ENCODE data around the gene NUDT13.

Gene NUDT13

DNA sequence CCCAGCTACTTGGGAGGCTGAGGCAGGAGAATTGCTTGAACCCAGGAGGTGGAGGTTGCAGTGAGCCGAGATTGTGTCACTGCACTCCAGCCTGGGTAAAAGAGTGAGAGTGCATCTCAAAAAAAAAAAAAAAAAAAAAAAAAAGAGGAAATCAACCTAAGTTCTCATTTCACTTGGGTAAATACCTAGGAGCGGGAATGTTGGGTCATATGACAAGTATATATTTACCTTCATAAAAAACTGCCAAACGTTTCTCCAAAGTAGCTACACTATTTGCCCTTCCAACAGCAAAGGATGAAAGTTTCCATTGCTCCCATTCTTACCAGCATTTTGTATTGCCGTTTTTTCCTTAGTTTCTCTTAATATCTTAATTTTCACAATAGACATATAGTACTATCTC is 23.4 kb upstream of the NUDT13 start:
- no peak overlapping the region for H4K5ac ChIP-seq (ENCODE audit: low read length)
- no peak overlapping the region for H3K4me2 ChIP-seq (ENCODE audit: low read length)
- WGBS (ENCODE audit: extremely low coverage, insufficient coverage, low lambda C conversion rate) = no CpG with 5 or more reads among the region's 4 CpGs
- H4K8ac ChIP-seq (ENCODE audit: low read depth, low read length) = no peak overlapping the region
- H2BK5ac ChIP-seq (ENCODE audit: low read length) = no peak overlapping the region
- H3K18ac ChIP-seq (ENCODE audit: low read length) = no peak overlapping the region
- no peak overlapping the region for H3K4ac ChIP-seq (ENCODE audit: low read depth, low read length)
- peaks cover 11% of the 10 kb centered on the region for H3K79me2 ChIP-seq (ENCODE audit: control insufficient read depth, insufficient read depth, low read length)
- H3K27ac ChIP-seq (ENCODE audit: low read depth, low read length) = no peak overlapping the region
- H3K9ac ChIP-seq (ENCODE audit: low read length) = no peak overlapping the region
- no peak overlapping the region for H2BK15ac ChIP-seq (replicated peaks; ENCODE audit: low read depth)
- no peak overlapping the region for H2BK120ac ChIP-seq (ENCODE audit: low read depth, low read length)
- H3K79me1 ChIP-seq (ENCODE audit: low read length) = peaks cover 14% of the 10 kb centered on the region
- H3K4me1 ChIP-seq (ENCODE audit: control insufficient read depth, low read depth, low read length) = no peaks in the 10 kb centered on the region
- H3K27me3 ChIP-seq (ENCODE audit: insufficient read depth, low read length, poor library complexity) = no peaks in the 10 kb centered on the region
- H3K23ac ChIP-seq (ENCODE audit: low read length) = no peak overlapping the region
- DNase-seq = no peak
- H2AK5ac ChIP-seq (ENCODE audit: low read length) = no peak overlapping the region
- no peak overlapping the region for H3K56ac ChIP-seq (ENCODE audit: low read length)
- no peak overlapping the region for H3K4me3 ChIP-seq (ENCODE audit: low read length)
- no peaks in the 10 kb centered on the region for H3K36me3 ChIP-seq (ENCODE audit: control insufficient read depth, insufficient read depth, low read length)

DNA sequence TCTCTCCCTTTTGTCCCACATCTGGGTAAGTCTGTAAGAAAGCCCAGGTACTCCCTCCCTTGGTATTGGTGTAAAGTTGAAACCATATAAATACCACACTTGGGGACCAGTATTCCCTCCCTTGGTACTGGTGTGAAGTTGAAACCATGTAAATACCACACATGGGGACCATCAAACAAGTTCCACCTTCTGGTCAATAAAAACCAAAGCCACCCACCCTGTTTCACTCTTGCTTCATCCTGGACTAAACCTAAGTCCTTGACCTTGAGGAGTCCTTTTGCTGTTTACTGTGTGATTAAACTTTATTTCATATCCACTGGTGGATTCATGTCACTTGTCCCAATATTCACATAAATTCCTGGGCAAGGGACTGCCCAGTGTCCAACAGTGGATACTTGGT is 22.0 kb upstream of the NUDT13 start:
- Histone ChIP-seq H4K8ac (ENCODE audit: low read depth, low read length) (no peak overlapping the region), H3K4me3 (ENCODE audit: low read length) (no peak overlapping the region), H4K5ac (ENCODE audit: low read length) (no peak overlapping the region), H3K27ac (ENCODE audit: low read depth, low read length) (no peak overlapping the region), H3K36me3 (ENCODE audit: control insufficient read depth, insufficient read depth, low read length) (no peaks in the 10 kb centered on the region), H3K4me2 (ENCODE audit: low read length) (no peak overlapping the region), H3K56ac (ENCODE audit: low read length) (no peak overlapping the region), H2BK120ac (ENCODE audit: low read depth, low read length) (no peak overlapping the region), H3K23ac (ENCODE audit: low read length) (no peak overlapping the region), H3K79me1 (ENCODE audit: low read length) (peaks cover 16% of the 10 kb centered on the region), H3K4me1 (ENCODE audit: control insufficient read depth, low read depth, low read length) (no peaks in the 10 kb centered on the region), H3K79me2 (ENCODE audit: control insufficient read depth, insufficient read depth, low read length) (peaks cover 16% of the 10 kb centered on the region), H3K4ac (ENCODE audit: low read depth, low read length) (no peak overlapping the region), H3K9ac (ENCODE audit: low read length) (no peak overlapping the region), H3K18ac (ENCODE audit: low read length) (no peak overlapping the region), H3K27me3 (ENCODE audit: insufficient read depth, low read length, poor library complexity) (no peaks in the 10 kb centered on the region), H2BK15ac (replicated peaks; ENCODE audit: low read depth) (no peak overlapping the region), H2BK5ac (ENCODE audit: low read length) (no peak overlapping the region), H2AK5ac (ENCODE audit: low read length) (no peak overlapping the region)
- no peak for DNase-seq

GRCh38 chr10:73092830-73093229 is 17.4 kb upstream of the NUDT13 start:
- Histone ChIP-seq H3K18ac (ENCODE audit: low read length) (no peak overlapping the region), H2AK5ac (ENCODE audit: low read length) (no peak overlapping the region), H3K56ac (ENCODE audit: low read length) (no peak overlapping the region), H3K27me3 (ENCODE audit: insufficient read depth, low read length, poor library complexity) (no peaks in the 10 kb centered on the region), H3K4me1 (ENCODE audit: control insufficient read depth, low read depth, low read length) (peaks cover 2% of the 10 kb centered on the region), H3K79me1 (ENCODE audit: low read length) (peaks cover 11% of the 10 kb centered on the region), H2BK15ac (replicated peaks; ENCODE audit: low read depth) (no peak overlapping the region), H3K79me2 (ENCODE audit: control insufficient read depth, insufficient read depth, low read length) (peaks cover 25% of the 10 kb centered on the region), H2BK5ac (ENCODE audit: low read length) (no peak overlapping the region), H3K9ac (ENCODE audit: low read length) (no peak overlapping the region), H2BK120ac (ENCODE audit: low read depth, low read length) (no peak overlapping the region), H3K4me2 (ENCODE audit: low read length) (no peak overlapping the region), H4K5ac (ENCODE audit: low read length) (no peak overlapping the region), H3K4ac (ENCODE audit: low read depth, low read length) (no peak overlapping the region), H3K36me3 (ENCODE audit: control insufficient read depth, insufficient read depth, low read length) (no peaks in the 10 kb centered on the region), H4K8ac (ENCODE audit: low read depth, low read length) (no peak overlapping the region), H3K27ac (ENCODE audit: low read depth, low read length) (no peak overlapping the region), H3K4me3 (ENCODE audit: low read length) (no peak overlapping the region), H3K23ac (ENCODE audit: low read length) (no peak overlapping the region)
- no CpG with 5 or more reads among the region's 3 CpGs for WGBS (ENCODE audit: extremely low coverage, insufficient coverage, low lambda C conversion rate)
- no peak for DNase-seq

DNA sequence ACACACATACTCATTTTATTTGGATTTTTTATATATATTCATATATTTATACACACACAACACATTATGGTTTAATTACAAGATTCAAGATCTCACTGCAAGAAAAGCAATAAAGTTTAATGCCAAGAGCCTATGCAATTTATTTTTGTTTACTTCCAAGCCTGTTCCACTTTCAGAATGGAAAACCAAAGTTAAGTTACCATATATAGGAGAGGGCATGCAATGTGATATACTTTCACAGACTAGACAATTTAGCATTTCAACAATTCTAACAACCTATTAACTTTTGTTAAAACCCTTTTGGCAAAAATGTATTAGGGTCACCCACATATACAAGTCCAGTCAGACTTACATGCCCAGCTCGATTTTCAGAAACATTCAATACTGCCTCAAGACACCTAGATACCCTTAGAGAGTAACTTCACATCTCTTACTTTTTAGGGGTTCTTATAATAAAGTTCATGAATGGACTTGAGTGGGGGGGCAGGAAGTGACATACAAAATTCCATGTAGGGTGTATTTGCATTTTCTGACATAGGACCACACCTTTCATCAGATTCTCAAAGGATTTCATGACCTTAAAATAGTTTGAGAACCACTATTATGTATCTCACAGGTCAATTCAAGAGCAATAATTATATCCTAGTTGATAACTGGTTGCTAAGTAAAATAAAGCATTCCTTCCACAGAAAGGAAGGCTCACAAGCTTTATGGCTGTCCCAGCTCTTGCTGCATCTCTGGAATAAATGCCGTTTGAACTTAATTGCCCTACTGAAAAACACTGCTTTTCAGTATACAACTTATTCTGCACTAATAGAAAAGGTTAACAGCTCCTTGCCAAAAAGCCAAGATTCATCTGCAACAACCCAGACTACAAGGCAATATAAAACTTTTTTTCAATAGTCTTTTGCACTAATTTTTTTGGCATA is 16.1 kb upstream of the NUDT13 start:
- Histone ChIP-seq H3K79me1 (ENCODE audit: low read length) (peaks cover 6% of the 10 kb centered on the region), H2BK120ac (ENCODE audit: low read depth, low read length) (no peak overlapping the region), H3K27ac (ENCODE audit: low read depth, low read length) (no peak overlapping the region), H3K9ac (ENCODE audit: low read length) (peak overlapping the region; percentile 36), H3K79me2 (ENCODE audit: control insufficient read depth, insufficient read depth, low read length) (peaks cover 19% of the 10 kb centered on the region), H4K5ac (ENCODE audit: low read length) (no peak overlapping the region), H3K27me3 (ENCODE audit: insufficient read depth, low read length, poor library complexity) (no peaks in the 10 kb centered on the region), H3K36me3 (ENCODE audit: control insufficient read depth, insufficient read depth, low read length) (no peaks in the 10 kb centered on the region), H2BK15ac (replicated peaks; ENCODE audit: low read depth) (no peak overlapping the region), H3K23ac (ENCODE audit: low read length) (no peak overlapping the region), H3K56ac (ENCODE audit: low read length) (peak overlapping the region; percentile 57), H4K8ac (ENCODE audit: low read depth, low read length) (no peak overlapping the region), H2BK5ac (ENCODE audit: low read length) (no peak overlapping the region), H3K4me2 (ENCODE audit: low read length) (peak overlapping the region; percentile 46), H3K4me1 (ENCODE audit: control insufficient read depth, low read depth, low read length) (peaks cover 2% of the 10 kb centered on the region), H3K4ac (ENCODE audit: low read depth, low read length) (no peak overlapping the region), H2AK5ac (ENCODE audit: low read length) (no peak overlapping the region), H3K4me3 (ENCODE audit: low read length) (no peak overlapping the region), H3K18ac (ENCODE audit: low read length) (no peak overlapping the region)
- no CpG with 5 or more reads among the region's 2 CpGs for WGBS (ENCODE audit: extremely low coverage, insufficient coverage, low lambda C conversion rate)
- no peak for DNase-seq

DNA sequence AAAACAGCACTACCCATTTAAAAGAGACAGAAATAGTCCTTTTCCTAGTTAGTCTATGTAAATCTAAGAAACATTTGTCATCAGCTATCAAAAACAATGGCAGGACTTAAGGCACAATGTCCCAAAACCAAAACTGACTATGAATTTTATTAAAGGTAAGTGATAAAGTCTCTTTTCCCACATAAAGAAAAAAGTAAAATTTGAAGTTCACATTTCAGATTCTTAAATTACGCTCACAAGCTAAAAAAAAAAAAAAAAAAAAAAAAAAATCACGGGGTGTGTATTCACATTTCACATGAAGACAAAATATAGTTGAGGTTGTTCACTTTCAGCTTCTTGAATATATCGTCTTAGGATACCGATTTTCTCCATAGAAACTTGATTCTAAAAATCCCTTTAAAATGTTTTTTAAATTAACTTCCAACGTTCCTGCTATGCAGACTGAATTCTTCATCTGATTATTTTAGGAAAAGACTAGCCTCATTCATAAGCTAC is 15.2 kb upstream of the NUDT13 start:
- Histone ChIP-seq H3K18ac (ENCODE audit: low read length) (no peak overlapping the region), H2AK5ac (ENCODE audit: low read length) (no peak overlapping the region), H4K8ac (ENCODE audit: low read depth, low read length) (no peak overlapping the region), H2BK5ac (ENCODE audit: low read length) (no peak overlapping the region), H3K4ac (ENCODE audit: low read depth, low read length) (no peak overlapping the region), H3K4me2 (ENCODE audit: low read length) (no peak overlapping the region), H3K79me2 (ENCODE audit: control insufficient read depth, insufficient read depth, low read length) (peaks cover 18% of the 10 kb centered on the region), H3K79me1 (ENCODE audit: low read length) (peaks cover 4% of the 10 kb centered on the region), H3K4me1 (ENCODE audit: control insufficient read depth, low read depth, low read length) (peaks cover 2% of the 10 kb centered on the region), H2BK15ac (replicated peaks; ENCODE audit: low read depth) (no peak overlapping the region), H3K56ac (ENCODE audit: low read length) (no peak overlapping the region), H3K27ac (ENCODE audit: low read depth, low read length) (no peak overlapping the region), H3K27me3 (ENCODE audit: insufficient read depth, low read length, poor library complexity) (no peaks in the 10 kb centered on the region), H3K36me3 (ENCODE audit: control insufficient read depth, insufficient read depth, low read length) (no peaks in the 10 kb centered on the region), H2BK120ac (ENCODE audit: low read depth, low read length) (no peak overlapping the region), H3K9ac (ENCODE audit: low read length) (peak overlapping the region; percentile 99), H3K23ac (ENCODE audit: low read length) (no peak overlapping the region), H3K4me3 (ENCODE audit: low read length) (peak overlapping the region; percentile 95), H4K5ac (ENCODE audit: low read length) (no peak overlapping the region)
- DNase-seq = no peak
- no CpG with 5 or more reads among the region's 5 CpGs for WGBS (ENCODE audit: extremely low coverage, insufficient coverage, low lambda C conversion rate)
